Measurements from ENCODE around the gene LGR4. TPM values are rescaled to one million over a fixed set of nuclear protein-coding genes. Genes with fewer than 3 reads are reported as not detected.

LGR4 gene
- total RNA-seq, 1 donor from 2014 or later = 16.7 TPM

DNA sequence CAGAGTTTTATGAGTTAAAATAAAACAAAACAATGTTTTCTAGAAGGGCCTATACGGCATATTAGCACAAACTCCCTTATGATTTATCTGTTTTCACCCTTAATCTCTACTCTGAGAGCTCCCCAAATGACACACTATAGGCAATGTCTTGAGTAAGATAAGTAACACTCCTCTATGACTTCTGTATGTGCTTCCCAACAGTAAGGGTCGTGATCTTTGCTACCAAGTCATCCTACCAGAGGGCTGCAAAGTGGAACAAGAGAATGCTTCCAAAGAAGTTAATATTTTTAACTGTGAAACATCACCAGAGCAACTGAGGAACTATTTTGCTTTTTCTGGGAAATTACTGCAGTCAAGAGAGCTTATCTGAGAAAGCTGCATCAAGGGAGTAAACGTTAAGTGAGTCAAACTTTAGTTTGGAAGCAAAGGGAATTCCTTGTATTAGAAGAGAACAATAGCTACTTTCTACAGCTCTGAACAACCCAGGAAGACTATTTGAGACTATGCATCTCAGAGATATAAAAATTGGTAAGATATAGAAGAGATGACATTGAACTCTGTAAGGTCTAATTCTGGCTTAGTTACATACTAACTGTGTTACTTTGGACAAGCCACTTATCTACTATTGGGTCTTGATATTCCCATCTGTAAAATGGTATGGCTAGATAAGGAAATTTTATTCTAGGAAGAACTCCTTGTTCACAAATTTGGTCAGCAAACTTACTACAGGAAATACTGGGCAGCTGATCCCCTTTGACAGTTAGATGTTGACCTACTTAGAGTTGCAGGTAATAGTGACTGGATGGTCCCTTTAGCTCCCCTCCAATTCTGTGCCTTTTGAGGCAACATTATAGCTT, 65.9 kb downstream of the LGR4 start:
- DNase-seq (ENCODE audit: extremely low read depth, low read depth, low spot score) = no peak

GRCh38 chr11:27405134-27405533, 67.5 kb downstream of the LGR4 start:
- no peak for DNase-seq (ENCODE audit: extremely low read depth, low read depth, low spot score)

GRCh38 chr11:27404427-27404826, 68.2 kb downstream of the LGR4 start:
- DNase-seq (ENCODE audit: extremely low read depth, low read depth, low spot score) = no peak

GRCh38 chr11:27403195-27403594, 69.4 kb downstream of the LGR4 start:
- DNase-seq (ENCODE audit: extremely low read depth, low read depth, low spot score) = no peak

DNA sequence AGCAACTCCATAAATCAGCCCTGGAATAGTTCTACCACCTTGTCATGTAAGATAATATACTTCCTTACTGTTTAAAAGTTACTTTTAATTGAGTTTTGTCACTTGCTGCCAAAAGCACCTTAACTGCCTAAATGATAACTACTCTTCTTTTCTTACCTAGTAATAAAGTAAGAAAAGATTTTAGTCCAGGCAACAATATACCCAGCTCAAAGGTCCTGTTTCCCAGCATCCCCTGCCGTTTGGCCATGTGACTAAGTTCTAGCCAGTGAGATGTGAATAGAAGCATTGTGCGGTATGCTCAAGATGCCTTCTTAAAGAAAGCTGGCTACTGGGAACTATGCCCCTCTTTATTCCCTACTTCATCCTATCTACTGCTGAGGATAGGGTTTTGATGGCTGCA, 70.1 kb downstream of the LGR4 start:
- no peak for DNase-seq (ENCODE audit: extremely low read depth, low read depth, low spot score)

- no peak for DNase-seq (ENCODE audit: extremely low read depth, low read depth, low spot score)
These were observed 70.7 kb downstream of the LGR4 start for GRCh38 chr11:27401833-27402316.

- no peak for DNase-seq (ENCODE audit: extremely low read depth, low read depth, low spot score)
These were observed 71.2 kb downstream of the LGR4 start for GRCh38 chr11:27401280-27401832.

GRCh38 chr11:27398400-27398770, 74.2 kb downstream of the LGR4 start:
- no peak for DNase-seq (ENCODE audit: extremely low read depth, low read depth, low spot score)

DNA sequence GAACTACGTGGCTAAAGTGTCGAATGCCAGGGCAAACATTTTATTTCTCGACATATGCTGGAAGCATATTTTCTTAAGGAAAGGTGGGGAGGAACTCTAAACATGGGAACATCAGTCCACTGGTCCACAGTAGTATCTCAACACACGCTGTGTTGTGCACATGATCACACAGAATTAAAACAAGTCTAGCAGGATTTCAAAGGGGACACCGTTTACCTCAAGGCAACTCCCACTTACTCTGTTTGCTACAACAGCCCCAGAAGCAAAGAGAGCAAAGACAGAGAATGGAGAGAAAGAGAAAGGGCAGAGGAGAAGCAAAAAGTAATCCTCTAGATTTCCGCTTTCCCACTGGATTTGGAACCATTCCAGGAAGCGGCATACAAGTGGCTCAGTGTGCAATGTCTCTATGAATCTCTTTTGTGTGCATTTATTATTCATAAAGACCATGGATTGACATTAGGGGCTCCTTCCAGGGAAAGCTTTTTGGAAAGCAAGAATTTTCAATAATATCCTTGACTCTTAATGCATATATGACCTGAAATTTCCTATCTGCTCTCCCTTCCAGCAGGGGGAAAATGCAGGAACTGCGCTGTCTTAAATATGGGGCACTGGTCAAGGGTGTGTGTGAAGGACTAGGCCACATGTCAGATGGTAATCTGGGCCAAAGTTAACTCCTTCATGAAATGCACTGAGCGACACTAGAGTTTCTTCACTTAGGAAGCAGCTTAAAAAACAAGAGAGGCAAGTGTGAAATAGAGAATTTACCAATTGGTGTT, 74.8 kb downstream of the LGR4 start:
- no peak for DNase-seq (ENCODE audit: extremely low read depth, low read depth, low spot score)

- no peak for DNase-seq (ENCODE audit: extremely low read depth, low read depth, low spot score)
These were observed 76.2 kb downstream of the LGR4 start for GRCh38 chr11:27396259-27396839.

DNA sequence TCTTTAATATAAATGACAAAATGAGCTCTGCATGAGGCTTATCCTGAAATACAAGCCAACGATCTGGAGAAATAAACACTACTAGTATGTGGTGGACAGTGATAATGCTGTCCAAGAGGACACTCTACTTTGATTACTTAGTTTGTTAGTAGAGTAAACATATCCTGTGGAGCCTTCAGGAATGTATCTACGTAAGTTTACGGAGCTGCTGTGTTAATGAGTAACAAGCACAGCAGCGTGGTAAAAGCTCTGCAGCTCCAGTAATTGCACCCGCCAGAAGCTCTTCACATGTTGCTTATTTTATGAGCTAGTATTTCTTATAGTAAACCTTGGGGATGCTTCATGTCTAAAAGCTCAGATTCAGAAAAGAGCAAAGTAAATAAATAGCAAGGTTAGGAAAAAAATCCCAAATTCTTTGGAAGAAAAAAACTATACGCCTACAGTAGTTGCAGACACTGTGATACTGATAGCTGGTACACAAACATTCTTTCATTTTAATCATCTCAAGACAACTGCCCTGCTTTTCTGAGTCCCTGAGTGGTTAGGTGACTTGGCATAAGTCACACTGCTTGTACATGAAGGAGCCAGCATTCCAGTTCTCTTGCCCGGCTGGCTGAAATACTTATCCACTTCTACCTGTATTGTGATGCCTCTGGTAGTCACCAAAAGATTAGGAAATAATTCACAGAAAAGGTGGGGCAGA, 76.9 kb downstream of the LGR4 start:
- no peak for DNase-seq (ENCODE audit: extremely low read depth, low read depth, low spot score)

DNA sequence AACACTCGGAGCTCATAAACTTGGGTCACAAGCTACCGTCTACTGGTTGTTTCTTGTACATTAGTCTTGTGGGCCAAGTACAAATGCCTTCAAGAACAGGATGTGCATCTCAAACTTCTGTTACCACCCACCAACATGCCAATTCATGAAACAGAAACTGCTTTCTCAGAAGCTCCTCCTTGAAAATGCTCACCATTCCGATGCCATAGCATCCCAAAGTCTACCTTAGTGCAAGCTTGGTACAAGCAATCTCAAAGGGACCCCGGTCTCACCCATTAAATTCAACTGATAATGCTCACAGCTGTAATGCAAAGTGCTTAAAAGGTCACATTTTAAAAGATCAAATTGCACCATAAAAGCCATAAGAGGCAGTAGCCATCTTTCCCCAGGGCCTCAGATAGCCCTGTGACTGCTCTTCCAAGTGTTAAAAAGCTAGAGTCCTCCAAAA, 77.8 kb downstream of the LGR4 start:
- DNase-seq (ENCODE audit: extremely low read depth, low read depth, low spot score) = no peak

- DNase-seq (ENCODE audit: extremely low read depth, low read depth, low spot score) = peak; percentile 47
These were observed 80.1 kb downstream of the LGR4 start for GRCh38 chr11:27392278-27393114.

GRCh38 chr11:27391331-27392015, 81.1 kb downstream of the LGR4 start:
- DNase-seq (ENCODE audit: extremely low read depth, low read depth, low spot score) = no peak

GRCh38 chr11:27390318-27391295, 82.0 kb downstream of the LGR4 start:
- DNase-seq (ENCODE audit: extremely low read depth, low read depth, low spot score) = no peak

- DNase-seq (ENCODE audit: extremely low read depth, low read depth, low spot score) = no peak
These were observed 83.7 kb downstream of the LGR4 start for GRCh38 chr11:27388869-27389268.

- no peak for DNase-seq (ENCODE audit: extremely low read depth, low read depth, low spot score)
These were observed 84.6 kb downstream of the LGR4 start for GRCh38 chr11:27388001-27388400.

DNA sequence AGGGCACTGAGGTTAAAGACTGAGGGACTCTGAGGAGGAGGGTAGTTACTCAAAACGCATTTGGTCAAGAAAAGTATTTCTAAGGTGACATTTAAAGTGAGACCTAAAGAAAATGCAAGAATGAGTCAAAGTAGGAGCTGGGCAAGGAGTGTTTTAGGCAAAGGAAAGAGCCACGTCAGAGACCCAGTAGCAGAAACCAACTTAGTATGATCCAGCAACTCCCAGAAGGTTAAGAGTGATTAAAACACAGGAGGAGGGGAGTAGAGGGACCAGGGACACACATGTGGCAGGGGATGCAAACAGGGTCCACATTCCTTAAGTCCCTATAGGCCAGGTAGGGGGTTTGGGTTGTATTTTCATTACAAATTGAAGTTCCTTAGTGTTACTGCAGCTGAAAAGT, 85.2 kb downstream of the LGR4 start:
- DNase-seq (ENCODE audit: extremely low read depth, low read depth, low spot score) = no peak
